Left forelimb (tissue), 1 donor: ENCODE data around the gene NEK2.
A peak's percentile ranks its signal among the peaks of the same experiment; 100 is the strongest.
"Not testable (repeated sequence)": the region's sequence is repeated elsewhere in the genome, so short reads cannot be mapped to it uniquely, and the experiment has no call there.

Experiments
- DNase-seq: peaks from one replicate; pipeline ENCODE4 v3.0.0-alpha.2; 2018; ENCODE audit warnings: low spot score

The NEK2 gene

GRCh38 chr1:211675230-211676105, at the start of gene NEK2:
TSS of gene NEK2 (minus strand) at chr1:211675621. CDS start at chr1:211675479, 142 bp downstream.
- peak; percentile 90 for DNase-seq

DNA sequence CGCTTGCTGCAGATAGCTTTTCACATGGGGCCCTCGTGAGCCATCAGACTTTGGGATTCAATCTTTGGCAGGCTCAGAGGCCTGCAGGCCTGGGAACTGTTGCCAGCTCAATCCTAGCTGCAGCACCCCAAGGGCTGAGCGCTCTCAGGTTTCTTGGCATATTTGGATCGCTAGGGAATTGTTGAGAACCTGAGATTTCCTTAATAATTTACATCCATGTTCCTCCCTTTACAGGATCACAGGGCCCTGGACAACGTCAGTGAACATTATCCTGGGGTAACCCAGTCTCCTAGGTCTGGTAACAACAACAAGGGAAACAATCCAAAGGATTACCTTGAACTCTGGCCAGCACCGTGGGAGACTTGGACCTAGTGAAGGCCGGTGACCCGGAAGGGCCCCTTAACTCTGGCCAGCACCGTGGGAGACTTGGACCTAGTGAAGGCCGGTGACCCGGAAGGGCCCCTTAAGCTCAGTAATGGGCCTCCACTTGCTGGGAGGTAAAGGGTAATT, 49.3 kb upstream of the NEK2 start:
- DNase-seq, result no peak

GRCh38 chr1:211723273-211723672, 47.9 kb upstream of the NEK2 start:
- no peak for DNase-seq

- DNase-seq, result no peak
Observed at GRCh38 chr1:211722277-211723175, 47.1 kb upstream of the NEK2 start.

- DNase-seq, result not testable (repeated sequence)
Observed at GRCh38 chr1:211716555-211716954, 41.1 kb upstream of the NEK2 start.

DNA sequence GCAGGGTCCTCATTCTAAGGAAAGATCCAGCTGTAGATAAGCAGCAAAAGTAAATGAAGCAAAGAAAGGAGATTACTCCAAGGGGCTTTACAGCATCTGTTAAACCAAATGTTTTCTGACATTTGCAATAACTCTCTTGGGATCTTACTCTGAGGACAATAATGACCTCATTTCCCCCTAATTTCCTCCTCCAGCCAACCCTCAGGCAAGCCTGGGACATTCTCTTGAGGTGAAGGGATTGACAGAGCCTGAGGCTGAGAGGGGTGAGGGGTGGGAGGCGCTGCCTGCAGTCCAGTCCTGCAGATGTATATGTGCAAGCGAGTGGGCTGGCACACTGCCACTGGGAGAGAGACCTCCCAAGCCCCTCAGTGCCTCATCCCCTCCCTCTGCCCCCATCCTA, 40.5 kb upstream of the NEK2 start:
- DNase-seq, result no peak

DNA sequence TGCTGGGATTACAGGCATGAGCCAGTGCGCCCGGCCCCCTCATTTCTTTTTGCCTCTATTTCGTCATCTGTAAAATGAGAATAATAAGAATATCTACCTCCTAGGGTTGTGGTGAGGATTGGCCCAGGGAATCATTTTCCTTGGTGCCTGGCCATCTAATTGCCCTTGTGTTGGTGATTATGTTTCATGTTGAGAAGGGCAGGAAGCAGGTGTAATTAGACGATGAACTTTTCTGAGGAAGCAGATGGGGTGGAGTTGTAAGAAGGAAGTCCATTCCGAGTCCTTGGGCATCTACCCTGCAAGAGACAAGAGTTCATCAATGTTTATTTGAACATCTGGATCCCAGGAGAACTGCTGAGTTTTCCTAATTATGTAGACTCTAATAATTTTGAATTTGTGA, 38.7 kb upstream of the NEK2 start:
- DNase-seq, result no peak

GRCh38 chr1:211713231-211713630, 37.8 kb upstream of the NEK2 start:
- no peak for DNase-seq

DNA sequence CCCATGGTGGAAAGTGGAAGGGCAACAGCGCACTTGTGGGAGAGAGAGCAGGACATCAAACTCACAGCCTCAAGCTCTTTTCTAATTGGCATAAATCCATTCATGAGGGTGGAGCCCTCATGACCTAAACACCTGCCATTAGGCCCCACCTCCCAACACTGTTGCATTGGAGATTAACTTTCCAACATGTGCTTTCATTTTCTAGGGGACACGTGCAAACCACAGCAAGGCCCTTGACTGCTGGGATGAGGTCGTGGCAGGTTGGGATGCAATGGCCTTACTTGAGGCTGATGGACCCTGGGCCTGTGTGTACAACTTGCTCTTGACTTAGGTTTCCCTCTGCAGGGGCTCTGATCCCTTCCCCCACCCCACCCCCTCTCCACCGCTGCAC, 35.9 kb upstream of the NEK2 start:
- no peak for DNase-seq

GRCh38 chr1:211710566-211711314, 35.3 kb upstream of the NEK2 start:
- DNase-seq, result no peak

- no peak for DNase-seq
Observed at GRCh38 chr1:211708926-211709325, 33.5 kb upstream of the NEK2 start.

GRCh38 chr1:211708006-211708405, 32.6 kb upstream of the NEK2 start:
- no peak for DNase-seq

GRCh38 chr1:211705467-211706091, 30.2 kb upstream of the NEK2 start:
- DNase-seq, result no peak

DNA sequence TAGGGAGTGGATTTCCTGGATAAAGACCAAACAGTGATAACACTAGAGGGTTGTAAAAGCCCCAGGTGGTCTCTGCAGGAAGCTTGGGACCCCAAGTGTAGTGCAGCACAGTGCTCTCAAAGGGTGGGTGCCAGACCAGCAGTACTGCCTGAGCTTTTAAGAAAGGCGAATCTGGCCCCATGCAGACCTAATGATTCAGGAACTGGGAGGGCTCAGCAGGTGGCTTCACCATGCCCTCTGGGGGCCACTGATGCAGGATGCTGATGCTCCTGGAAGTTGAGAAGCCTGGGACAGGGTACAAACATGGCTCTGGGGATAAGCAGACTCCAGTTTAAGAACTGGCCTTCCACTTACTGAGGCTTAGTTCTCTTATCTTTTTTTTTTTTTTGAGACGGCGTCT, 29.1 kb upstream of the NEK2 start:
- DNase-seq, result no peak

GRCh38 chr1:211703812-211704537, 28.6 kb upstream of the NEK2 start:
- no peak for DNase-seq

- no peak for DNase-seq
Observed at GRCh38 chr1:211701733-211702132, 26.3 kb upstream of the NEK2 start.

DNA sequence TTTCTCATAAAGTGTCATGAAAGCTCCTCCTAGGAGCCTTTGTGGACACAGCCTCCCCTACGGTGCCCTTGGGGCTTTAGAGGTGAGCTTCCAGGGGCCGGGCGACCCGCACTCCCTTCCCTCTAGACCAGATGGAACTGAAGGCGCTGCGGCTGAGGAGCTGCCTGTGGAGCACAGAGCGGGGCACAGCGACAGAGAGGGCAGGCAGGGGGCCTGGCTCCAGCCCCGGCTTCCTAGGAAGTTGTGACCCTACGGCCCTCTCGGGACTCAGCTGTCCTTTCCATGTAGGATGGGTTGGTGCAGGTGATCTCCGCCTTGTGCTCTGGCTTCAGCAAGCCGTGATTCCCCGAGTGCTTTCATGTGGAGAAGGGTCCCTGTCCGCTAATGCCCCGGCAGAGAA, 23.6 kb upstream of the NEK2 start:
- no peak for DNase-seq

- peak; percentile 79 for DNase-seq
Observed at GRCh38 chr1:211698161-211699026, 23.0 kb upstream of the NEK2 start.

DNA sequence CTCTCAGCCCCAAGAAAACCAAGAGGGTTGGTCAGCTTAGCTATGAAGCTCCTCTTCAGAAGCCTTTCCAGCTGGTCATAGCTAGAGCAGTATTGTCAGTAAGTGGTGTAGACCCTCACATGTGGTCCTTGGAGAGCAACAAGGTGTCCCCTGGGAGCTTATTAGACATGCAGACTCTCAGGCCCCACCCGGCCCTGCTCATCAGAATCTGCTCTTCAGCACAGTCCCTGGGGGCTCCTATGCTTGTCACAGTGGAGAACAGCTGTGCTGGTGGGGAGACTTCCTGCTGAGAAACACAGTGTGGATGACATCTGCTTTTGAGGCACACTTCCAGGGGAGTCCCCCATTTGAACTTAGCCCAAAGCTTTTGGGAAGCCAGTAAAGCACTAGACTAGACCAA, 21.9 kb upstream of the NEK2 start:
- DNase-seq, result no peak
